Neural cell (in vitro differentiated cells): ENCODE results near the gene SF3B2. TPM values are rescaled to one million over a fixed set of nuclear protein-coding genes. Genes with fewer than 3 reads are reported as not detected.

Experiments used
- H2AFZ ChIP-seq: fragments of 200-600, 300-800 bp; sonication (generic), shearing (Covaris generic); 2 replicates; pipeline ENCODE4 v1.6.0; 2014; ENCODE audit warnings: low read depth, mild to moderate bottlenecking, antibody characterized with exemption, low read length, moderate library complexity
- H3F3A ChIP-seq: fragments of 200-600 bp; shearing (Covaris generic); 2 replicates; pipeline ENCODE4 v1.6.1; 2016; ENCODE audit warnings: mild to moderate bottlenecking, moderate library complexity, mixed read lengths, antibody characterized with exemption, low read length; ENCODE audit not compliant: insufficient read depth, poor library complexity, severe bottlenecking
- H3K27ac ChIP-seq: fragments of 200-600, 300-800 bp; sonication (generic), shearing (Covaris generic); 2 replicates; pipeline ENCODE4 v1.5.1; 2014; ENCODE audit warnings: mild to moderate bottlenecking, low read length, moderate library complexity
- H3K27me3 ChIP-seq: fragments of 300-800, 200-600 bp; sonication (generic), shearing (Covaris generic); 2 replicates; pipeline ENCODE4 v1.6.0; 2014; ENCODE audit warnings: mild to moderate bottlenecking, low read depth, low read length, moderate library complexity; ENCODE audit not compliant: insufficient read depth
- H3K36me3 ChIP-seq: fragments of 300-800, 200-600 bp; sonication (generic), shearing (Covaris generic); 2 replicates; pipeline ENCODE4 v1.5.1; 2014; ENCODE audit warnings: mild to moderate bottlenecking, antibody characterized with exemption, low read length, moderate library complexity; ENCODE audit not compliant: insufficient read depth
- H3K4me2 ChIP-seq: fragments of 300-800, 200-600 bp; sonication (generic), shearing (Covaris generic); 2 replicates; pipeline ENCODE4 v1.6.0; 2014; ENCODE audit warnings: mild to moderate bottlenecking, low read length
- H3K4me3 ChIP-seq: fragments of 300-800, 200-600 bp; sonication (generic), shearing (Covaris generic); 2 replicates; pipeline ENCODE4 v1.5.1; 2014; ENCODE audit warnings: mild to moderate bottlenecking, low read length, moderate library complexity
- H3K79me2 ChIP-seq: fragments of 200-600 bp; shearing (Covaris generic); replicated peaks from 2 replicates; pipeline ENCODE4 v1.6.0; 2014; ENCODE audit warnings: mild to moderate bottlenecking, low read length, moderate library complexity; ENCODE audit not compliant: insufficient read depth
- H3K9ac ChIP-seq: fragments of 300-800, 200-600 bp; sonication (generic), shearing (Covaris generic); 2 replicates; pipeline ENCODE4 v1.6.1; 2016; ENCODE audit warnings: mild to moderate bottlenecking, low read length, mixed read lengths
- H3K9me2 ChIP-seq: fragments of 200-600 bp; shearing (Covaris generic); 2 replicates; pipeline ENCODE4 v1.6.1; 2016; ENCODE audit warnings: mild to moderate bottlenecking, low read length, mixed read lengths; ENCODE audit not compliant: insufficient read depth
- H3K9me3 ChIP-seq: fragments of 200-600, 300-800 bp; sonication (generic), shearing (Covaris generic); 2 replicates; pipeline ENCODE4 v1.6.1; 2016; ENCODE audit warnings: mild to moderate bottlenecking, mixed run types, low read length, moderate library complexity, mixed read lengths
- H4K20me1 ChIP-seq: fragments of 200-600 bp; shearing (Covaris generic); 2 replicates; pipeline ENCODE4 v1.6.1; 2016; ENCODE audit warnings: mild to moderate bottlenecking, mixed run types; ENCODE audit not compliant: insufficient read depth
- EP300 ChIP-seq: fragments of 450-650 bp; conservative IDR thresholded peaks from 2 replicates; pipeline ENCODE4 v1.6.1; 2014; ENCODE audit warnings: antibody characterized with exemption, mild to moderate bottlenecking, moderate library complexity; ENCODE audit not compliant: poor library complexity, severe bottlenecking
- EZH2 ChIP-seq: fragments of 200-600, 300-800 bp; shearing (Covaris generic), sonication (generic); IDR thresholded peaks from 2 replicates; pipeline ENCODE4 v1.6.1; 2014; ENCODE audit warnings: antibody characterized with exemption, low read length, borderline replicate concordance, mild to moderate bottlenecking; ENCODE audit not compliant: insufficient read depth, poor library complexity, severe bottlenecking
- MXI1 ChIP-seq: fragments of 450-650 bp; conservative IDR thresholded peaks from 2 replicates; pipeline ENCODE4 v1.6.1; 2014; ENCODE audit warnings: antibody characterized with exemption, mild to moderate bottlenecking; ENCODE audit not compliant: poor library complexity, severe bottlenecking
- POLR2AphosphoS5 ChIP-seq: IDR thresholded peaks from 2 replicates; pipeline ENCODE4 v1.6.1; 2012
- RAD21 ChIP-seq: fragments of 450-650 bp; conservative IDR thresholded peaks from 2 replicates; pipeline ENCODE4 v1.6.1; 2014; ENCODE audit warnings: antibody characterized with exemption, mild to moderate bottlenecking, moderate library complexity
- SMC3 ChIP-seq: fragments of 450-650 bp; conservative IDR thresholded peaks from 2 replicates; pipeline ENCODE4 v1.6.1; 2014; ENCODE audit warnings: antibody characterized with exemption, mild to moderate bottlenecking, moderate library complexity; ENCODE audit not compliant: poor library complexity
- TAF1 ChIP-seq: IDR thresholded peaks from 2 replicates; pipeline ENCODE4 v1.6.1; 2012; ENCODE audit warnings: low read depth
- polyA plus RNA-seq: library from polyadenylated mRNA; depleted of rRNA; stranded (reverse); fragments of >200 nt; gene quantifications from 2 replicates; pipeline ENCODE4 v1.2.3, GENCODE V29; 2014
- TF ChIP-seq, protein P1 (sequence below): IDR thresholded peaks from 2 replicates; pipeline ENCODE4 v1.6.1; 2012; ENCODE audit warnings: borderline replicate concordance
- TF ChIP-seq, protein P2 (sequence below): fragments of 450-650 bp; IDR thresholded peaks from 2 replicates; pipeline ENCODE4 v1.5.1; 2014; ENCODE audit warnings: antibody characterized with exemption, mild to moderate bottlenecking, moderate library complexity; ENCODE audit not compliant: poor library complexity, severe bottlenecking

Gene SF3B2
- polyA plus RNA-seq, 1 donor from 2014 or later: 121 TPM

DNA sequence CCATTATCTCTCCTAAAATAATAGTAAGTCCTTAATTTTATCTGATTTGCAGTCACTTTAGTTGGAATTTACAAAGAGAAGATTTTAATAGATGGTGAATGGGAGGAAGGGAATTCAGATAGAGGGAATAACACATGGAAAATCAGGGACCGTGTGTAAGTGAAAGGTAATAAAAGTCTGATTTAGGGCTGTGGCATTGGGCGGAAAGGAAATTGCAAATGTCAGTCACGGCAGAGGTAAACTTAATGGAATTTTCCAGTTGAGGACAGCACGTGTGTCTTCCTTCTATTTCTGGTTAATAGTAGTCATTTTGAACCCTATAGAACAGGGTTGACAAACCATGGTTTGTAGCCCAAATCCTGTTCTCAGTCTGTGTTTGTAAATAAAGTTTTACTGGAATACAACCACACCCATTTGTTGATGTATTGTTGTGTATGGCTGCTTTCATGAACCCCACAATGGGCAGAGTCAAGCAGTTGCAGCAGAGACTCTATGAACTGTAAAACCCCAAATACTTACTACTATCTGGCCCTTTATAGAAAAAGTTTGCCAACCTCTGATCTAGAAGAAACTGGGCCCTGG lies 52.0 kb downstream of the SF3B2 start:
- TF ChIP-seq, protein P1, sequence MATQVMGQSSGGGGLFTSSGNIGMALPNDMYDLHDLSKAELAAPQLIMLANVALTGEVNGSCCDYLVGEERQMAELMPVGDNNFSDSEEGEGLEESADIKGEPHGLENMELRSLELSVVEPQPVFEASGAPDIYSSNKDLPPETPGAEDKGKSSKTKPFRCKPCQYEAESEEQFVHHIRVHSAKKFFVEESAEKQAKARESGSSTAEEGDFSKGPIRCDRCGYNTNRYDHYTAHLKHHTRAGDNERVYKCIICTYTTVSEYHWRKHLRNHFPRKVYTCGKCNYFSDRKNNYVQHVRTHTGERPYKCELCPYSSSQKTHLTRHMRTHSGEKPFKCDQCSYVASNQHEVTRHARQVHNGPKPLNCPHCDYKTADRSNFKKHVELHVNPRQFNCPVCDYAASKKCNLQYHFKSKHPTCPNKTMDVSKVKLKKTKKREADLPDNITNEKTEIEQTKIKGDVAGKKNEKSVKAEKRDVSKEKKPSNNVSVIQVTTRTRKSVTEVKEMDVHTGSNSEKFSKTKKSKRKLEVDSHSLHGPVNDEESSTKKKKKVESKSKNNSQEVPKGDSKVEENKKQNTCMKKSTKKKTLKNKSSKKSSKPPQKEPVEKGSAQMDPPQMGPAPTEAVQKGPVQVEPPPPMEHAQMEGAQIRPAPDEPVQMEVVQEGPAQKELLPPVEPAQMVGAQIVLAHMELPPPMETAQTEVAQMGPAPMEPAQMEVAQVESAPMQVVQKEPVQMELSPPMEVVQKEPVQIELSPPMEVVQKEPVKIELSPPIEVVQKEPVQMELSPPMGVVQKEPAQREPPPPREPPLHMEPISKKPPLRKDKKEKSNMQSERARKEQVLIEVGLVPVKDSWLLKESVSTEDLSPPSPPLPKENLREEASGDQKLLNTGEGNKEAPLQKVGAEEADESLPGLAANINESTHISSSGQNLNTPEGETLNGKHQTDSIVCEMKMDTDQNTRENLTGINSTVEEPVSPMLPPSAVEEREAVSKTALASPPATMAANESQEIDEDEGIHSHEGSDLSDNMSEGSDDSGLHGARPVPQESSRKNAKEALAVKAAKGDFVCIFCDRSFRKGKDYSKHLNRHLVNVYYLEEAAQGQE: no peak
- no peak for TF ChIP-seq EP300
- TF ChIP-seq TAF1: no peak
- TF ChIP-seq EZH2: no peak
- TF ChIP-seq POLR2AphosphoS5: no peak
- no peaks in the 10 kb centered on the region for H3K79me2 ChIP-seq

DNA sequence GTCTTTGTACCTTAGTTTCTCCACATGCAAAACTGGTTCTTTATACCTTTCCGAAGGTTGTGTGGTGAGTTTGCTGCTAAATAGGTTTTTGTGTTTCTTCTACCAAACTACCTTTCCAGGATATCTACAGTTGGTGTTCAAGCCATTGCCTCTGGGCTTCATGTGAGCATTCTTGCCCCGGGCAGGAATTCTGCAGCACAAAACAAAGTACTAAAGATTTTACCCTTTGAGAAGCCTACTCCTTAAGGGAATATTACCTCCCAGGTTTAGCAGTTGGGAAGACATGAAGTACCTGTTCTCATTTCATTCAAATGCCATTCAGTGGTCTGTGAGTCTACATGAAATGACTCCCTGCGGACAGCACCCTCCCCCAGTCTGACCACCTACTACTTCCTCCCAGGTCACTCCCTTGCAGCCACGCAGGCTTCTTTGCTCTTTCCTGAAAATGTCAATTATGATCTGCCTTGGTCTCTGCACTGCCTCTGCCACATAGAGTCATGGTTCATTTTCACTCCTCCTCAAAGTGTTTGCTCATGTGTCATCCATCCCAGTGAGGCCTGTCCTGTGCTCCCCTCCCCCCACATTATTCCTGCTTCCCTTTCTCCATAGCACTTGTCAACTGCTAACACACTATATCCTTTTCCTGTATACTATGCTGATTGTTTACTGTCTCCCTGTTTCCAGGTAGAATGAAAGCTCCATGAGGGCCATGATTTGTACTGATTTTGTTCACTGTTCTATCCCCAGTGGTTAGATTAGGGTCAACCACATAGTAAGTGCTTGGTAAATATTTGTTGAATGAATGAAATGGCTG lies 54.8 kb downstream of the SF3B2 start:
- no peak overlapping the region for H3K9ac ChIP-seq
- H3F3A ChIP-seq: no peaks in the 10 kb centered on the region
- H3K9me3 ChIP-seq: no peaks in the 10 kb centered on the region
- no peak overlapping the region for H3K4me3 ChIP-seq
- H2AFZ ChIP-seq: no peak overlapping the region
- TF ChIP-seq, protein P2, sequence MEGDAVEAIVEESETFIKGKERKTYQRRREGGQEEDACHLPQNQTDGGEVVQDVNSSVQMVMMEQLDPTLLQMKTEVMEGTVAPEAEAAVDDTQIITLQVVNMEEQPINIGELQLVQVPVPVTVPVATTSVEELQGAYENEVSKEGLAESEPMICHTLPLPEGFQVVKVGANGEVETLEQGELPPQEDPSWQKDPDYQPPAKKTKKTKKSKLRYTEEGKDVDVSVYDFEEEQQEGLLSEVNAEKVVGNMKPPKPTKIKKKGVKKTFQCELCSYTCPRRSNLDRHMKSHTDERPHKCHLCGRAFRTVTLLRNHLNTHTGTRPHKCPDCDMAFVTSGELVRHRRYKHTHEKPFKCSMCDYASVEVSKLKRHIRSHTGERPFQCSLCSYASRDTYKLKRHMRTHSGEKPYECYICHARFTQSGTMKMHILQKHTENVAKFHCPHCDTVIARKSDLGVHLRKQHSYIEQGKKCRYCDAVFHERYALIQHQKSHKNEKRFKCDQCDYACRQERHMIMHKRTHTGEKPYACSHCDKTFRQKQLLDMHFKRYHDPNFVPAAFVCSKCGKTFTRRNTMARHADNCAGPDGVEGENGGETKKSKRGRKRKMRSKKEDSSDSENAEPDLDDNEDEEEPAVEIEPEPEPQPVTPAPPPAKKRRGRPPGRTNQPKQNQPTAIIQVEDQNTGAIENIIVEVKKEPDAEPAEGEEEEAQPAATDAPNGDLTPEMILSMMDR: no peak
- TF ChIP-seq EP300 (no peak), TAF1 (no peak), MXI1 (no peak), POLR2AphosphoS5 (no peak), SMC3 (no peak), RAD21 (no peak), EZH2 (no peak)
- TF ChIP-seq, protein P1: no peak
- no peaks in the 10 kb centered on the region for H3K79me2 ChIP-seq
- H3K4me2 ChIP-seq: no peak overlapping the region
- no peaks in the 10 kb centered on the region for H3K9me2 ChIP-seq
- no peaks in the 10 kb centered on the region for H3K27me3 ChIP-seq
- H3K27ac ChIP-seq: no peak overlapping the region
- no peaks in the 10 kb centered on the region for H4K20me1 ChIP-seq
- no peaks in the 10 kb centered on the region for H3K36me3 ChIP-seq

More for the DNA sequence above, 52.0 kb downstream of the SF3B2 start:
- Histone ChIP-seq H4K20me1 (no peaks in the 10 kb centered on the region), H3F3A (no peaks in the 10 kb centered on the region), H3K36me3 (no peaks in the 10 kb centered on the region), H3K27ac (no peak overlapping the region), H3K27me3 (no peaks in the 10 kb centered on the region), H3K9ac (no peak overlapping the region), H3K4me3 (no peak overlapping the region), H3K4me2 (no peak overlapping the region), H3K9me2 (no peaks in the 10 kb centered on the region), H3K9me3 (no peaks in the 10 kb centered on the region), H2AFZ (no peak overlapping the region)
